SH-SY5Y (cell line): ENCODE measurements around the gene ACTMAP.

ENCODE experiments used
- GATA2 ChIP-seq: IDR thresholded peaks from 2 replicates; pipeline ENCODE4 v1.6.1; 2011; ENCODE audit warnings: mild to moderate bottlenecking, low read depth, low read length
- GATA3 ChIP-seq: IDR thresholded peaks from 2 replicates; pipeline ENCODE4 v1.6.1; 2011; ENCODE audit warnings: low read depth, mild to moderate bottlenecking, low read length, moderate library complexity

GRCh38 chr19:40768869-40769268, 18.6 kb upstream of the ACTMAP start:
- no peak for TF ChIP-seq GATA2
- no peak for TF ChIP-seq GATA3
